HS-5 (cell line): Measurements from ENCODE around the gene DLK1.

ENCODE experiments used
- DNase-seq: peaks from one replicate; pipeline ENCODE4 v3.0.0-alpha.2; 2012; ENCODE audit warnings: low read depth

The DLK1 gene

DNA sequence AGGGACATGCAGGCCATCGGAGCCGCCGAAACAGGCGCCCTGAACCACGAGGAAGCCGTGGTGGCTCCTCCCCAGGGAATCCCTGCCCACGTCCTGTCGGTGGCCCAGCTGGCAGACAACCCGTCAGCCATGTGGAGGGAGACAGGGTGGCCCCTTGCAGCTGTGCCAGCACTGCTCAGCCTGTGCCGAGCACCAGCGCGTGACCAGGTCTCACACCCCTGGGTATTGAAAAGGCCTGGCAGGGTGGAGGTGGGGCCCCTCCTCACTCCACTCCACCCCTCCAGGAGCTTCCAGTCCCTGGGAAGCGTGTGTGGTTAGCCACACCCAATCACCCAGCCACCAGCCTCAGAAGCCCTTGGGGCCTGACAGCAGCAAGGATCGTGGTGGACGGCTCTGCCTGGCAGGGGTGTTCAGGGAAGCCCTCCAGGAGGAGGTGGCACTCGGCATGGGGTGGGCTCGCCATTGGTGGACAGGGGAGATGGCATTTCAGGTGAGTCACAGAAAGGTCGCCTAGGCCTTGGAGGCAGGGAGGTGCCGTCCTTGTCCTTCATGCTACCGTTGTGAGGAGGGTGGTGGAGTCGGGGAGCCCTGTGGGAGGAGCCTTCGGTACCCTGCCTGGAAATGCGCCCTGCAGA is 12.3 kb upstream of the DLK1 start:
- no peak for DNase-seq

DNA sequence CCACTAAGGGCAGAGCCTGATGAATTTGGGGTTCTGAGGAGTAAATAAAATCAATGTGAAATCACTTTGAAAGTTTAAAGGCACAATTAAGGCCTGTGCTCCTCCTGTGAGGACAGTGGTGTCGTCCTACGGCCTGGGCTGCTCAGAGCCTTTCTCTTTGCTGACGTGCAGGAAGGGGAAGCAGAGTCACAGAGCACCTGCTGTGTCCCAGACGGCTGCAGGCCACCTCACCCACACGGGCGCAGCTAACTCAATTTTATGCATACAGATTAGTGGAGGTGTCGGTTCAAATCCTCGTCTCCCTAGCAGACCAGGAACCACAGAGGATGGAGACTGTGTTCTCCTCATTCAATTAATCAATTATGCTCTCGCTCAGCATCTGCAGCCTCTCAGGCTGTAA is 11.4 kb upstream of the DLK1 start:
- no peak for DNase-seq

DNA sequence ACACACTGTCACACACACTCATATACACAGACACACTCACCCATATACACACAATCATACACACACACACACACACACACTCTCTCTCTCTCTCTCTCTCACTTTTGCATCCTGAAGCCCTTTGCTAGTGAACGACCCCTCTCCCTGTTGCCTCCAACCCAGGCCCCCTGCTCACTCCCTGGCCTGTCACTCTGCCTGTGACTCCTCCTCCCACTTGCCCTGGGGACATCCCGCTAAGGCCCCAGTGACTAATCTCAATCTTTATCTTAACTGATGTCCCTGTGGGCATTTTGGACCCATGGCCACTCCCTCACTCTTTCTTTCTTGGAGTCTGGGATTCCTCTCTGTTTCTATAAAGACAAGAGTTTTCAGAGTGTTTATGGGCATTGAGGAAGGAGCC is 10.9 kb upstream of the DLK1 start:
- DNase-seq, result no peak

DNA sequence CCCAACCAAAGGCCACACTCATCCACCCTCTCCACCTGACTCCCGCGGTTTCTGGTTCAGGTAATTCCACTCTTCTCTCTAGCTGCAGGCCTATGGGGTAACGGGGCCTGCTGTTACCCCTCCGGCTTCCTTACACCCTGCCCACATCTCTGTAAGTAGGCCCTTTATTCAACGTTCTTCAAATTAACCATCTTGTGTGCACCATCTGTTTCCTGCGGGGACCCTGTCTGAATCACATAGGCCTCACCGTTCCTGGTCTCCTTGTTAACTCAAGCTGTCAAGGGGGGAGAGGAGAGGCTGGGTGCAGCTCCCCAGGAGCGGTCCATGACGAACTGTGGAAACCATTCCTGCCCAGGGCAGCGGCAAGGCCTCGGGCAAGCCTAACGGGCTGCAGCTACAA is 9.3 kb upstream of the DLK1 start:
- DNase-seq, result no peak

DNA sequence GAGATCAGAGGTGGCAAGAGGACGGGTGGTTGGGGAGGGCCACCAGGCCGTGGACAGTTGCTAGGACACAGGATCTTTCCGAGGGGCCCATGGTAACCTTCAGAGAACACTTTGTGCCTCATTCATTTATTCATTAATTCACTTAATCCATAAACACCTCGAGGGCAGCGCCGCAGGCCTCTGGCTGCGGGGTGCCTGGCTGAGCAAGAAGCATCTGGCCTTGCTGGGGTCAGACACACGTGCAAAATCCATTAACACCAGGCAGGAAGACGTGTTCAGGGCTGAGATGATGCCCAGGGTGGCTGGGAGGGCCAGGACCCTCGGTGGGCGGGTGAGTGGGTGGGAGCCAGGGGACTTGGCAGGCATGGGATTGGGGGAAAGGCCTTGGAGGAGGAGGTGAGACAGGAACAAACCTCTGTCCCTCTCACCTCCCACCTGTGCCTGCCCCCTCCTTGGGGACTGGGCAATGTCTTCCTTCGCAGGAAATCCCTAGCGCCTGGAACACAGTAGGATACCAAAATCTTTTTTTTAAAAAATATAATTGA is 6.6 kb upstream of the DLK1 start:
- DNase-seq, result no peak

DNA sequence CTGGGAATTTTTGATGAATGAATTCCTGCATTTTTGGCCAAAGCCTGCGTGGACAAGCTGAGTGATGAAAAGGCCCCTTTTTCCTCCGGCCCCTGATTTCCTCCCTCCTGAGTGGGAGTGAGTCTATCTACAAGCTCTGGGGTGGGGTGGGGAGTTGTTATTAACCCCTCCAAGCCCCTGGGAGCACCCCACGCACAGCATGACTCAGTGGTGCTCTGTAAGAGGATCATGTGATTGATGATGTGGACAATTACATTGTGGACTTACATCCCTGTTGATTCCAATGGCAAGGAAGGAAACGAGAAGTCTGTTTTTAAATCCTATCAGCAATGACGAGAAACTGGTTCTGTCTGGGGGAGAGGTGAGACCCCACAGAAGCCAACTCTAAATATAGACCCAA is 5.1 kb upstream of the DLK1 start:
- no peak for DNase-seq

DNA sequence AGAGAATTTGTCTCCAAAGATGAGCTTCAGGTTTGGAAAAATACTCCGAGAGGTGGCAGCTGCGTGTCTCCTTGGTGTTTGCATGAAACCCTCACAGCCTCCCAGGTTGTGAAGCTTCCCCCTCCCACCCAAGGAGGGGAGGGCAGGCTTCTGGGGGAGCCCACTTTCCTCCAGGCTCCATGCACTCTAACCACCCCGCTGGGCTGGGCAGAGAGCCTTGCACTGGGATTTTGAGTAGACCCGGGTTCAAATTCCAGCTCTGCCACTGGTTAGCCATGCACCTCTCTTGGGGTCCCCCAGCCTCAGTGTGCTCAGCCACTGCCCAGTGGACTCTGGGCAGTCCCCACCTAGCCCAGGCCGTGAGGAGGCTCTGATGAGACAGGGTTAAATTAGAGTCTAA is 4.3 kb upstream of the DLK1 start:
- DNase-seq, result no peak

DNA sequence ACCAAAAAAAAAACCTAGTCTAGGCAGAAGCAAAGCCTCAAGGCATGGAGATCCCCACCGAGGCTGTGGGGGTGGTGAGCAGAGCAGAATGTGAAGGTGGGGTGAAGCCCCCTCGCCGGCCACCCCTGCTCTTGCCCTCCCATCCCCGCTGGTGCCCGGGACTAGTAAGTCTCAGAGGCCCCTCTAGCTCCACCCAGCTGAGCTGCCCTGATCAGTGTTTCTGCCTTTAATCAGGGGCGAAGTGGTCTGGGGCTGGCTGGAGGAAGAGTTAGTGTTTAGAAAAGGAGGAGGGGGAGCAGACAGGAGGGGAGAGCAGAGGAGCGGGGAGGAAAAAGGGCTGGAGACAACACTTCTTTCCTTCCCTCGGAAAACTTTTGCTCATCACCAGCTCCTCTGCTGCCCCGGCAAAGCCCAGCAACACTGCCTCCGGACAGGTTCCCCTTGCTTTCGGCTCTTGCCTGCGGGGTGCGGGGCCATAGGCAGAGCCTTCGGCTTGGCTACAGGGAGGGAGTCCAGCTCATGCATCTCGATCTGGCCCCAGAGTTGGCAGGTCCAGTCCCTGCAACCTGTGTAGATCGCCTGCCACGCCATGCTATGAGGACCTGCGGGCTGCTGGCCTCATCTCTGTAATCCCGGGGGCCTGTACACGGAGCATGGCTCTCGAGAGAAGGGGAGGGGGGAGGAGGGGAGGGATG is 3.4 kb upstream of the DLK1 start:
- DNase-seq, result no peak

DNA sequence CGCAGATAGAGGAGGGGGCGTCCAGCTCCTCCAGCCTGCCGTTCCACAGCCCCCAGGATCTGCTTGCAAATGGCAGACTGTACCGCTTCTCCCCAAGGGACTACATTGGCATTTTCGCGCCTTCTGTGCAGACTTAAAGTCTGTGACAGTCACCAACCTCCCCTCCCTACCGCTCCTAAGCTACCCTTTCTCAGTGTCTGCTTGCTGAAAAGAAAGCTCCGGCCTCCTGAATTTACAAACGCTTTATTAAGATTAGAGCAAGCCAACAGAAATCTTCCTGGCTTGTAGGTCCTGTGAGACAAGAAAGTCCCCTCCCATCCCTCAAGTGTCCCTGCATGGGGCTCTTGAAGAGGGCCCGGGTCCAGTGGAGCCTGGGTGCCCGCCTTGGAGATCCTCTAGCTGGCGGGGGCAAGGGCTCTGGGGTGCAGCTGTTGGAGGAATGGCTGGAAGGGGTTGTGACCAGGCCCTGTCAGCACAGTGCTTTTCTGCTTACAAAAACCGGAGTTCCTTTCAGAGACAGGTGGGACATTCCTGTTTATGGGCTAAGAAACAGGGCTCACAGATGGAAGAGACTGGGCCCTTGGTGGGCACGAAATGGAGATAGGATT is 2.8 kb upstream of the DLK1 start:
- no peak for DNase-seq

DNA sequence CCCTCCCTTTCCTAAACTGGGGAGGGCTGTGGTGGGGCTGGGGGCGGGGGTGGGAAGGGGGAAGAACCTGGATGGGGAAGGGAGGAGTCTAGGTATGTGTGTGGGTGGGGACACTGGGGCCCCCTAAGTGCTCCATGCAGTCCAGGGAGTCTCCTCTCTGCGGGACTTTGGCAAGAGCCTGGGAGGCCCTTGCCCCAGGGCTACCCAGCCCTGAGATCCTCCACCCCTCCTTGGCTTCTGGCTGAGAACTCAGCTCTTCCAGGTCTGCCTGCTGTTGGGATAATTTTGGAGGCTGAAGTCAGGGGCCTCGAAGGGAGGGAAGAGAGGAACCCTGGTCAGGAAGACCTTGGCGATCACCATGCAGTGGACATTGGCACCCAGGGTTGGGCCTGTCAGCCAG is 2.2 kb upstream of the DLK1 start:
- no peak for DNase-seq

DNA sequence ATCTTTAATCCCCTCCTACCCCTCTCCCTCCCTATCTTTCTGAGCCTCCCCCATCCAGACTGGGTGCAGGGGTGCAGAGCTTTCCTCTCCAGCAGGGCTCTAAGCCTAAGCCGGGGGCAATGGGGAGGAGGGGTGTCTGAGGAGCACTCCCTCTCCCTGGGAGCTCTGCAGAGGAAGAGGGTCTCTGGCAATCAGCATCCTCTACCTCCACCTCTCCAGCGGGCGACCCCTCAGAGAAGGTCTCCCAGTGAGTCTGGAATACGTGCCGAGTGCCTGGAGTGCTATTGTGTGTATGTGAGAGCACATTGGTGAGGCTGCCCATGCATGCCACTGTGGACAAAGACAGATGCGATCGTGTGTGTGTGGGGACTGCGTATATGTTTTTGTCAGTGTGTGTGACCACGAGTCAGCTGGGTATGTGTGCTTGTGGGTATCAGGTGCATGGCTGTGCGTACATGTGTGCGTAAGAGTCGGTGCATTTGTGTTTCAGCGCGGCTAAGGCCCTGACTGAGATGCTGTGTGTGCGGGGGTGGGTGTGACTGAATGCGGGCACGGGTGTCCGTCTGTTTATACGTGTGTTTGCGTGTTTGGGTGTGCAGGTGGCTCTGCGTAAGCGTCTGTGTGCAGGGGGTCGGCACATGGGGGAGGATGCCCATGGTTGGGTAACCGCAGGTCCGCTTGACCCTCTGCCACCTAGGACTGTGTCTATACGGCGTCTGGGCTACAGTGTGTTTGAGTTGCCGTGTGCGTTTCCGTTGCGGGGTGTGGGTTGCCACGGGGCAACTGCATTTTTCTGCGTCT is 905 bp upstream of the DLK1 start:
- DNase-seq, result no peak

DNA sequence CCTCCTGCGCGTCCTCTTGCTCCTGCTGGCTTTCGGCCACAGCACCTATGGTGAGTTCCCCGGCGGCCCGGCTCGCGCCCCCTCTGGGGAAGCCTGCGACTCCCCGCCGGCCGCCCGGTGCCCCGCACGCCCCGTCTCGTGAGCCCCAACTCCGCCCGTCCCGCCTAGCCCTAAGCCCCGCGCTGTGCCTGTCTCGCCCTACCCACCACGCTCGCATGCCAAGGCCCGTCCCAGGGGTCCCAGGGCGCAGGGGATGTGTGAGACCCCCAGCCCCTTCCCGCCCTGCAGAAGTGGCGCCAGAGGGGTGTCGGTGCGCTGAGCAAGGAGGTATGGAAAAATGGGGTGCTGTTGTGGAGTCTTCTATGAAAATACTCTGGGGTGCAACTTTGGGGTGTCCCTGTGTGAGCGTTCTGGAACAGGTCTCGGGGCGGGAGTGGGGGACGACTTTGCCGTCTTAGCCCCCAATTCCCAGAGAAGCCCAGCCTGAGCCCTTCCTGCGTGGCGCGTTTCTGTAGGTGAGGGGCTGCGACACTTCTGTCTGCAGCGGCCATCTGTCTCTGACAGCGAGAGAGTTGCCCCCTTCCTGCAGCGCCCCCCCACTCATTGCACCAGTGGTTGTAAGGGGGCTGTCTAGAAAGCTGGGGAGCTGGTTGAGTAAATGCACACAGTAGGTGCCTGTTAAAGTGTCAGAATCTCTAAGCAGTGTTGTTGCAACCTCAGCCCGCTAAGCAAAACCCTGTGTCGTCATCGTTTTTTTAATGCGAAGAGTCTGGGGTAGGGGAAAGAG is 587 bp downstream of the DLK1 start:
- no peak for DNase-seq

DNA sequence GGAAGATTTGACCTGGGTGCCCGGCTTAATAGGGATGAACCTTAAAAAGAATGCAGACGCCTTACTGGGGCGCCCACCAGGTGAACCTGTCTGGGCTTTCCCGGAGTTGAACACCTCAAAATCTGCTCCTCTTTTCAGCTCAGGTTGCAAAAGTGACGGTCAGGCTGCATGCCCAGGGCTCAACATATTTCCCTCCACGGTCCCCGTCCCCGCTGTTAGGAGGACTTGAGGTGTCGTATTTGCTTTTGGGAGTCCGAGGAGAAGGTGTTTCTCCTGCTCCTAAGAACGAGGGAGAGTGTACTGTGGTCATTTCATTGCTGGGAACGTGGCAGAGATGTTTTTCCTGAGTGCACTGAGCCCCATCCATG is 1.2 kb downstream of the DLK1 start:
- DNase-seq, result no peak

DNA sequence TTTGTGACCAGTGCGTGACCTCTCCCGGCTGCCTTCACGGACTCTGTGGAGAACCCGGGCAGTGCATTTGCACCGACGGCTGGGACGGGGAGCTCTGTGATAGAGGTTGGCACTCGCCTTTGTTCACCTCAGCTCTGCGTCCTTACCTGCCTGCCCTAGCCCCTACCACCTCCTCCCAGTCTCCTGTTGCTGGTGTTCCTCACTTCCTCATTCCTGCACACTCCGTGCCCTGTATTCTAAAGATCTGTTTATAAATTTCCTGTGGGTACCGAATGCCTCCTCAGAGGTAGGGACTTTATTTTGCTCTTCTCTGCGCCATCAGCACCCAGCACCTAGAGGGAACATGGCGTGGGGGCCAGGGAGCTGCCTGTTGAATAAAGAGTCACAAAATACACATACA is 2.3 kb downstream of the DLK1 start:
- DNase-seq, result no peak

DNA sequence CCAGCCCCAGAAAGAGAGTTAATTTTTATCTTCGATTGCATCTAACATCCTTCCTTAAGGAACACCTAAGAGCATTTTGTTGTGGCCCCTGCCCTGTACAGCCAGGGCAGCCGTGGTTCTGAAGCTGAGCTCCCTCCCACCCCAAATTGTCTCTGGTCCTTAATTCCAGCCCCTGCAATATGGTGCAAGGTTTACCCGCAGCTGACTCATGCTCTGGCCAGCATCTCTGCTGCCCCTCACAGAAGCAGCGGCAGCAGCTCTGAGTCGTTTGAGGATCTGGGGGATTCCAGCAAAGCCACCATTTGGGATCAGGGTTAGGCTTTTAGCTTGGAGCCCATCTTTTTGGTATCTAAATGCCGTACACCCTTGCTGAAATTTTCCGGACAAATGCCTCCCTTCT is 3.3 kb downstream of the DLK1 start:
- no peak for DNase-seq

DNA sequence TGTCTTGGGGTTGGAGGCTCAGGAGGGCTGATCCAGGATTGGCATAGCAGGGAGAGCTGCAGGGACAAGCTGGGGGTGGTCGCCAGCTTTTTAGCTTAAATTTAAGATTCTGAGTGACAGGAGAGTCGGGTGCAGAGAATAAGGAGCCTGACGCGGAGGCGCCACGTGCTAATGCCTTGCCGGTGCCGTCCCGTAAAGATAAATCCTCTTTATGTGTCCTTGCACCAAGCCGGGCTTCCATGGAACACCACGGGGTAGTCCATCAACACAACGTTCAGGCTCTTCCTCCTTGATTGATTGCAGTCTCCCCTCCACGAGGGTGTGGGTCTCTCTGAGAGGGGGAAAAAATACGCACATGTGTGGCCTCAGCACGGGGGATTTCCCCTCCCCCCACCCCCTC is 3.9 kb downstream of the DLK1 start:
- DNase-seq, result no peak

DNA sequence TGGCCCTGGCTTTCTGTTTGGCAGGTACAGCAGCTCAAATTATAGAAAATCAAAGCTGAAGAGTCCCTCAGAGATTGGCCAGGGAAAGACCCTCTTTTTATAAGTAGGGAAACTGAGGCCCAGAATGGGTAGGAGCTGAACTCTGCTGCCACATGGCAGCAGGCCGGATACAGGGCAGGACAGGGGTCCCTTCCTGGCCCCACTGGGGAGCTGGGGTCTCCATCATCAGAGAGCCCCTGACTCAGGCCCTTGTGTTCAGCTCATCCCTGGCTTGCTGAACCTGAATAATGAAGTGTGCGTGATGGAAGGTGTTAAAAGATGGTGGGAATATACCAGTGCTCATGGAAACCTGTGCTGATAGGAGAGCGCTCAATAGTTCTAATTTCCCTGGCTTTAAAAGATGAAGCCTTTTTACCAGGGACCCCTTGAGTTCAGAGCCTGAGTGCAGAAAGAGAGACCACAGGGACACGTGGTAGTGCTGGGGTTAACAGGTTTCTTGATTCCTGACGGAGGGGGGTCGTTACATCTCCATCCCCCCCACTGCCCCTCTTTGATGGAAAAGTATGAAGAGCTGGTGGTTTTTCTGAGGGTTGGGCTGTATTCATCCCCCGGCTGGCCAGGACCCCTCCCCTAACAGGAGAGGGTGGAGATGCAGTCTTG is 4.4 kb downstream of the DLK1 start:
- DNase-seq, result no peak

DNA sequence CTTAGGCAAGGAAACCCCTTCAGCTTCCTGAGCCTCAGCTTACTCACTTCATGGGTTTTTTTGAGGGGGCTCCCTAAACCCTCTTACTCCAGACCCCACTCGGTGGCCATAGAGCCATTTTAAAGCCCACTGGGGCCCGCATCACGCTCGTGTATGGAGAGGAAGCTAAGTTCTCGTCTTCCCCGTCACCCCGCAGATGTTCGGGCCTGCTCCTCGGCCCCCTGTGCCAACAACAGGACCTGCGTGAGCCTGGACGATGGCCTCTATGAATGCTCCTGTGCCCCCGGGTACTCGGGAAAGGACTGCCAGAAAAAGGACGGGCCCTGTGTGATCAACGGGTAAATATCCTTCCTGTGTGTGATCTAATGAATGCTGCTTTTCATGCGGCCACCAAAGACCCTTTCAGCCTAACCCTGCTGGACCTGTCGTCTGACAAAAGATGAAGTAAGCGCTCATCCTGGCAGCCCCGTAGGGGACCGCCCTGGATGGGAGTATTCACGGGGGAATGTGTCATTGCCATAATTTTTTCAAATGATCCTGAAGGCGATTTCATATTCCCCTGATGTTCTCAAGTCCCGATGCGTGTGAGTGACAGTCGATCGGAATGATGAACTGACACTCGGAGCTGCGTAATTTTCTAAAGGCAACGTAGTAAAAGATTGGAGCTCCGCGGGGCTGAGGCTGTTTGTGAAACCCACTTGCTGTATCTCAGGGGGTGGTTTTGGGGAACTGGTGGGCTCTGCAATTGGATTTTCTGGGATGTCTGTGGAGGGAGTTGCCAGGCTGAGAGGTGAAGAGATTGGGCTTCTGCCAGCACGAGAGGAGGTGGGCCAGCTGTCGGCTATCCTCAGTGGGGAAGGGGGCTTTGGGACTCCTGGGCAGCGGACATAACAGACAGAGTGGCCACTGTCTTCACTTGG is 5.4 kb downstream of the DLK1 start:
- no peak for DNase-seq

DNA sequence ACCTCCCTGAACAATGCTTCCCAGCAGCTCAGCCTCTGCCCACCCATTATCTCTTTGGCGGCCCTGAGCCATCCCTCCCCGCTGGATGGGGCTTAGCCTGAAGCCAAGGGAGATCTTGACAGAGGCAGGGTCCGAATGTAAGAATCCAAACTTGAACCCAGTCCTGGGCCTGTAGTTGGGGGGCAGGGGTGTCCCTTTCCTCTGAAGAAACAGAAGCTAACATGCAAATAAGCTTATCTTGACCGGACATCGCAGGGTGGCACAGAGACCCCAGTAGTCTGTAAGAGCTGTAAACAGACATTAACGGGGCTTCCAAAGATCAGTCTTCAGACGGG is 6.0 kb downstream of the DLK1 start:
- DNase-seq, result no peak

DNA sequence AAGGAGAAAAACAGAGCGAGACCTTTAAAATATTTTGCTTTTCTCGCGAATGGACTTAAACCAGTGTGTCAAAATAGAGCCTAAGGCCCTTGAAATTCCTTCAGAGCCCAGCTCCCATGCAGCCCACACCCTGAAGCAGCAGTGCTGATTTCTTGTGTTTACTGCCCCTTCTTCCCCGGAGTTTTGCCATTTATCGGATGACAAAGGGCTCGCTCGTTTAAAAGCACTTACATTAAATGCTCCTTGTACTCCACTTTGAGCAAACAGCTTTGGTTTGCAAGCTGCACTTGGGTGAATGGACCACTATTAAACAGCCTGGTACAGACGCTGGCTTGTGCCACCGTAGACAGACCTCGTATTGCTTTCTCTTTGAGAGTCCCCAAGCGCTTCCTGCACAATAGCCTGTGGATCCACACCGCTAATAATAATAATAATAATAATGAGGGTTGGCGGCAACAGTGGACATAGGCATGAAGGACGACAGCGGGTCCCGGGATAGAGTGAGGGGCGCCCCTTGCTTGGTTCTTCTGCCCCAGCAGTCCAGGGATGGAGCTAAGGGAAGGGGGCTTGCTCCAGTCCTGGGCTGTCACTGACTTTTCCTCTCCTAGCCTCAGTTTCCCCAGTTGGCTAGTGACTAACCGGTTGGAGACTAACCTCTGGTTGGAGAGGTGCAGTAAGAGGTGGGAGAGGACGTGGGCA is 6.6 kb downstream of the DLK1 start:
- no peak for DNase-seq
